HG03457 (cell line): Measurements from ENCODE around the gene LIPT1.
"Not testable (repeated sequence)": the region's sequence is repeated elsewhere in the genome, so short reads cannot be mapped to it uniquely, and the experiment has no call there.

Experiments used
- ATAC-seq: cut with Tn5 transposase; IDR thresholded peaks from one replicate; pipeline ENCODE4 v1.9.1; 2021; ENCODE audit warnings: moderate number of reproducible peaks; ENCODE audit not compliant: unreplicated experiment

Gene LIPT1

GRCh38 chr2:99154643-99155536, at the start of gene LIPT1, which contains the start of gene TSGA10:
LIPT1 (plus strand) TSS chr2:99154967; CDS start chr2:99161958, 6,991 bp downstream.
TSGA10 (minus strand) TSS chr2:99154942; CDS start chr2:99109439, 45,503 bp downstream.
- peak; percentile 78 for ATAC-seq

DNA sequence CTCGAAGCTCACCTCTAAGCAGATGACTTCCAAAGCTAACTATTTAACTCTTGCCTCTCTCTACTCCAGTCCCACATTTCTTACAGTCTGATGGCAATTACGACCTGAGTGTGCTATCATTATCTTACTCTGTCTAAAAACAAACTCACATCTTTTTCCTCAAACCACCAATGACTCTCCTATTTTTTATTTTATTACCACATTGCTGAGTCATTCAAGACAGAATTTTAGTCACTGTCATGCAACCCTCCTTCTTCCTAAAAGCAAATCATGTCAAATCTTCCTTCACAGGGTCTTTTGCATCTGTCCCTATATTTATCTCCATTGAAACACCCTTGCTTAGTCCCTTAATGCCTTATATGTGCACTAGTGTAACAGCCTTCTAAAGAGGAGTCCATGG, 47.9 kb upstream of the LIPT1 start:
- ATAC-seq: no peak

DNA sequence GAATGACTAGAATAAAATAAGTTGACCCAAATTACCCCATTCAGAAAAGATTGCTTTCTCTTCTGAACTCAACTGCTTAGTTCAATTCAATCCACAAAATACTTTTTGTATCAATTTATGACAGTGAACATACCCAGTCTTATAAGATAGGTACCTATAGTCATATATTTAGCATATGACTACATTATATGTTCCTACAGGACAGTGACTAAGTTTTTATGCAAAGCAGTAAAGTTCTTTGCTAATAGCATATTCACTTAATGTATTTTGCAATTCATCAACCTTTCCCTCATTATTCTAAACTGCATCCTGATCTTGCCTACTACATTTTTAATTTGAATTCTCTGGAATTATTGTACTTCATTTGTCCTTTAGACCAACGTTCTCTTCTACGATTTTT, 43.5 kb upstream of the LIPT1 start:
- no peak for ATAC-seq

DNA sequence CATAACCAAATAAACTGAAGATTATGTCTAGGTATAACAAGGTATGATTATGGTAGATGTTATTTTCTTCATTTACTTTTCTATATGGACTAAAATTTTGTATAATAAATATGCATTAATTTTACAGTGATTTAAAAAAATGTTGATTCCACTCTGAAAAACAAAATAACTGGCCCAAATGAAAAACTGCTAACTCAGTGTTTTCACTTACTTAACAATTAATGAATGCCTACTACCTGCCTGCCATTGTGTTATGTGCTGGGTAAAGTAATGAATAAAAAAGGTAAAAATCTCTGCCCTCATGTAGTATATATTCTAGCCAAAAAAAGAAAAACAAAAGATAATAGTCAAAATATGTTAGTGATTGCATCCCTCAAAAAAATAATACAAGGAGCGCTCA, 42.8 kb upstream of the LIPT1 start:
- ATAC-seq: no peak

- no peak for ATAC-seq
Observed at GRCh38 chr2:99112617-99113016, 42.1 kb upstream of the LIPT1 start.

DNA sequence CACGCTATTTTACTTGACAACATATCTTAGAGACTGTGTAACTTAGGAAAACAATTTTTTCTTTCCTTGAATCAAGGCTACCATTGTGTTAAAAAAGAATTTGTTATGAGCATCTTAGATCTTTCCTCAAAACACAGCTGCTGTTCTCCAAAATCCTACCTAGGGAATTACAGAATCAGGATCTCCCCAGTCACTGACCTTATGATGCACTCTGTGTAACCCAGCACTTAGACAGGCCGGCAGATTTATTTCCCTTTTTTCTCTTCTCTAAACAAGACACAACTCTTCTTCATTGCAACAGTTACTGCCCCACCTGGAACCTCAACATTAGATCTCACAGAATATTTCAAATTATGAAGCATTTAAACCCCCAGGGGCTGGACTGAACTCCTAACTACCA, 26.8 kb upstream of the LIPT1 start:
- no peak for ATAC-seq

DNA sequence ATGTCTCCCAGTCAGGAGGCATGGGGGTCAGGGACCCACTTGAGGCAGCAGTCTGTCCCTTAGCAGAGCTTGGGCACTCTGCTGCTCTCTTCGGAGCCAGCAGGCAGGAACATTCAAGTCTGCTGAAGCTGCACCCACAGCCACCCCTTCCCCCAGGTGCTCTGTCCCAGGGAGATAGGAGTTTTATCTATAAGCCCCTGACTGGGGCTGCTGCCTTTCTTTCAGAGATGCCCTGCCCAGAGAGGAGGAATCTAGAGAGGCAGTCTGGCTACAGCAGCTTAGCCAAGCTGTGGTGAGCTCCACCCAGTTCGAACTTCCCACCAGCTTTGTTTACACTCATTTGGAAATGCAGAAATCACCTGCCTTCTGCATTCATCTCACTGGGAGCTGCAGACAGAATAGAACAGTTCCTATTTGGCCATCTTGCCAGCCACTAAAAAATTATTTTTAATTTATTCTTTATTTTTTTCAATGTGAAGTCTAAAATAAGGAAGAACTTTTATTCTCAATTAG, 19.7 kb upstream of the LIPT1 start:
- ATAC-seq: not testable (repeated sequence)

GRCh38 chr2:99139003-99139402, 15.8 kb upstream of the LIPT1 start:
- no peak for ATAC-seq

GRCh38 chr2:99140056-99140859, 14.5 kb upstream of the LIPT1 start:
- ATAC-seq: no peak

GRCh38 chr2:99140860-99141109, 14.0 kb upstream of the LIPT1 start:
- ATAC-seq: peak; percentile 14

GRCh38 chr2:99141110-99142108, 13.4 kb upstream of the LIPT1 start, which contains the start of gene C2orf15:
C2orf15 (plus strand) TSS chr2:99141707; CDS start chr2:99150559, 8,852 bp downstream.
- peak; percentile 84 for ATAC-seq

DNA sequence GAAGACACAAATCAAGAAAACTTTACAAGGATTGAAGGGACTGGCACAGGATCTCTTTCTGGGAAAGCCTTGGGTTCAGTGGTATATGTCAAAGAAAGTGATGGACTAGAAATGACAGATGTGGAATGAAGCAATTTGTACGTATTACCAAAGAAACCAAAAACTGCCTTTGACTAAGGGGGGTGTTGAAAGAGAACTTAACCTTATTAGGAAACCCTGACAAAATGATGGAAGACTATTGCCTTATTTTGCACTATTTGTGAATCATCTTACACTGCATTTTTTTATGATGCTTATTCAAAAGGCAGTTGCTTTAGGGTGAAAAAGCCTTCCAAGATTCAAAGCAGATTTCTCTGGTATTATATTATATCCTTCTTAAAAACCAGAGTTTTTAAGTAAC, 4.1 kb upstream of the LIPT1 start:
- no peak for ATAC-seq

GRCh38 chr2:99152199-99152895, 2.4 kb upstream of the LIPT1 start:
- no peak for ATAC-seq

DNA sequence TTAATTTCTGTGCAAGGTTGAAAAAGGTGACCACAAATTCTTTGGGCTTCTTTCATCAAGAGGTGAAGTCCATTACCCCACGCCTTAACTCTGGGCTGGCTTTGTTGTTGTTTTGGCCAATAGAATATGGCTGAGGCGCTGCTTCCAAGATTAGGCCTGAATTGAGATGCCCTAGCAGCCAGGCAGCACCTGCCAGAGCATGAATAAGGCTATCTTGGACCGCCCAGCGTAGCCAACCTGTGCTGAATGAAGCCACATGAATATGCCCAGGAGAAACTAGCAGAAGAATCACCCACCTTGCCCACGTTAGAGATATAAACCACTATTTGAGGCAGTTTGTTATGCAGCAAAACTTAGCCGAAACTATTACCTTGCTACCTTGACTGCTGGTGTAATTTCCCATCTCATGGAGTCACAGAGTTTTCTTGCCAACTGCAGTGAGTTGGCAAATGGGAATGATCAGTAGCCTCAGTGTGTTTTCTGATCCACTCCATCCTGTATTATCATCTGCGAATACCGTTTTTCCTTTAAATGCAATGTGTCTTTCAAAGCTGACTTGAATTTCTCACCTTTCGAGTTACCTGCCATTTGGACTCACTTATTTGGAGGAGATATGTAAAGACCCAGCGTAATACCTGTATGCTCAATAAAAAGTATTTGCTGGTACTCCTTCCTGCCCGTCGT, 704 bp upstream of the LIPT1 start:
- ATAC-seq: no peak

GRCh38 chr2:99156891-99157290, 2.1 kb downstream of the LIPT1 start:
- no peak for ATAC-seq

GRCh38 chr2:99158599-99158998, 3.8 kb downstream of the LIPT1 start:
- no peak for ATAC-seq

GRCh38 chr2:99159594-99159993, 4.8 kb downstream of the LIPT1 start:
- no peak for ATAC-seq

DNA sequence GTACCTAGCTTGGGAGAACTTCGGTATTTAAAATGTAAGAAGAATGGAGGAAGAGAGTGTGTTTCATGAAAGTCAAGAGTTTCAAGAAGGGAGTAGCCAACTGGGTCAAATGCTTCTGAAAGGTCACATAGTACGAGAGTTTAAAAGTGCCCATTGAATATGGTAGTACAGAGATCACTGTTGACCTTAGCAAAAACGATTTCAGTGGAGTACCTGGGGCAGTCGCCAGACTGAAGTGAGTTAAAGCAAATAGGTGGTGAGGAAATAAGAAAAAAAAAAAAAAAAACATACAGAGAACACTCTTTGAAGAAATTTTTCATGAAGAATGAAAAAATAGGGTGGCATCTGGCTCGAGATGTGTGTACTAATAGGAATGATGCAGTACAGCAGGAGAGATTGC, 11.5 kb downstream of the LIPT1 start:
- ATAC-seq: no peak

- no peak for ATAC-seq
Observed at GRCh38 chr2:99169534-99169933, 14.8 kb downstream of the LIPT1 start.
